GM19452 (cell line): ENCODE measurements around the gene SLC35B2.
A peak's percentile ranks its signal among the peaks of the same experiment; 100 is the strongest.
"Not testable (repeated sequence)": the region's sequence is repeated elsewhere in the genome, so short reads cannot be mapped to it uniquely, and the experiment has no call there.

ENCODE experiments used
- ATAC-seq: cut with Tn5 transposase; IDR thresholded peaks from one replicate; pipeline ENCODE4 v1.9.1; 2021; ENCODE audit not compliant: unreplicated experiment

SLC35B2 gene

GRCh38 chr6:44237021-44237812, 20.1 kb downstream of the SLC35B2 start:
- ATAC-seq, result peak; percentile 55

- ATAC-seq, result no peak
These were observed 21.3 kb downstream of the SLC35B2 start for GRCh38 chr6:44235891-44236516.

DNA sequence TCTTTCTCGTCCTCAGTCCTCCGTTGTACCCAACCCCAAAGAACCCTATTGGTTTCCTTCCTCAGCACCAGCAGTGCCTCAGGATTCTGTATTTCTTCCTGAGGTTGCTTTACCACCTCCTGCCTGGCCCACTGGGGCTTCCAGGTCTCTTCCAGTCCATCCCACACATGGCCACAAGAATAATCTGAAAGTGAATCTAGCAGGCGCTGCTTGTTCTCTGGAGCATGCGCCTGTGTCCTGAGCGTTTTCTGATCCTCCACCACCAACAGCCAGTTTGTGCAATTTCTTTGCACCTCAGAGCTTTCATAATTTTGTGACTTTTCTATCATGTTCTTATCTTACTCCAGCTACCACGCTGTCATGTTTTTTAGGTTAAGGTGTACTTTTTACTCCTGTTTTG, 22.1 kb downstream of the SLC35B2 start:
- no peak for ATAC-seq

- ATAC-seq, result no peak
These were observed 23.0 kb downstream of the SLC35B2 start for GRCh38 chr6:44234101-44235025.

DNA sequence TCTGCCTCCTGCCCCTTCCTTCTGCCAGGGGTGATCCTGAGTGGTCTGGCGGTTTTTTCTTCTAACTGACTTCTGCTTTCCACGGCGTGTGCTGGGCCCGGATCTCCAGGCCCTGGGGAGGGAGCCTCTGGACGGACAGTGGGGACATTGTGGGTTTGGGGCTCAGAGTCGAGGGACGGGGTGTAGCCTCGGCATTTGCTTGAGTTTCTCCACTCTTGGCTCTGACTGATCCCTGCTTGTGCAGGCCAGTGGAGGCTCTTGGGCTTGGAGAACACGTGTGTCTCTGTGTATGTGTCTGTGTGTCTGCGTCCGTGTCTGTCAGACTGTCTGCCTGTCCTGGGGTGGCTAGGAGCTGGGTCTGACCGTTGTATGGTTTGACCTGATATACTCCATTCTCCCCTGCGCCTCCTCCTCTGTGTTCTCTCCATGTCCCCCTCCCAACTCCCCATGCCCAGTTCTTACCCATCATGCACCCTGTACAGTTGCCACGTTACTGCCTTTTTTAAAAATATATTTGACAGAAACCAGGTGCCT, 23.7 kb downstream of the SLC35B2 start:
- no peak for ATAC-seq

DNA sequence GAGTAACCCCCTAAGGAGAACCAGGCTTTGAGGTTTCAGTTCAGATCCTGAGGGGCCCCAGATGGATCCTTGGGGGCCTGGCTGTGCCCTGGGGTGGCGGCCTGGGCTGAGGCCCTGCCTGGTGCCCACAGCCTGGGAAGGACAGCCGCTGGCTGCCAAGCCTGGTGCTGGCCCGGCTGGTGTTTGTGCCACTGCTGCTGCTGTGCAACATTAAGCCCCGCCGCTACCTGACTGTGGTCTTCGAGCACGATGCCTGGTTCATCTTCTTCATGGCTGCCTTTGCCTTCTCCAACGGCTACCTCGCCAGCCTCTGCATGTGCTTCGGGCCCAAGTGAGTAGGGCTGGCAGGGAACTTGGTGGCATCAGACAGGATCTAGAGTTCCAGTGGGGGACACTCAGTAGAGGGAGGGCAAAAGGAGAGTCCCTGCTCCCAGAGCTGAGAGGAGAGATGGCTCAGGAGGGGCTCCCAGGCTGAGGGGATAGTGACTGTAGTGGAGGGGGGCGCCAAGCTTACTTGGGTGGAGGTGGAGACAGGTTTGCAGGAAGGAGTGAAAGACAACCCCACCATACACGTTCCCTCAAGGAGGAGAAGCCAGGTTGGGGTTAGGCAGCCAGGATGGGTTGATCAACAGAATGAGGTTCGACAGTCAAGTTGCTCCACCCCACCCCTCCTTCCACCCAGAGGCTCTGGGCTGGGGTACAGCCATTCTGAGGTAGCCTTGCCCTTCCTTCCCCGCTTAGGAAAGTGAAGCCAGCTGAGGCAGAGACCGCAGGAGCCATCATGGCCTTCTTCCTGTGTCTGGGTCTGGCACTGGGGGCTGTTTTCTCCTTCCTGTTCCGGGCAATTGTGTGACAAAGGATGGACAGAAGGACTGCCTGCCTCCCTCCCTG, 24.4 kb downstream of the SLC35B2 start:
- no peak for ATAC-seq

DNA sequence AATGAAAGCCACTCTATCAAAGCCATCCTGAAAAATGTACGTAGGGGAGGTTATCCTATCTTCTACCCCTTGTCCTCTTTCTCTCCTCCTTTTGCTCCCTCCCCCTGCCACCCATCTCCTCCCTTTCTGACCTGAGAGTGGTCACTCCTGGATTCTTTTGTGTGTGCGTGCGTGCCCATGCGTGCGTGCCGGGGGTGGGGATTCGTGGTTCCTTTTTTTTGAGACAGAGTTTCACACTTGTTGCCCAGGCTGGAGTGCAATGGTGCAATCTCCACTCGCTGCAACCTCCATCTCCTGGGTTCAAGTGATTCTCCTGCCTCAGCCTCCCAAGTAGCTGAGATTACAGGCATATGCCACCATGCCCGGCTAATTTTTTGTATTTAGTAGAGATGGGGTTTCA, 25.9 kb downstream of the SLC35B2 start:
- not testable (repeated sequence) for ATAC-seq

- no peak for ATAC-seq
These were observed 27.2 kb downstream of the SLC35B2 start for GRCh38 chr6:44230034-44230675.

DNA sequence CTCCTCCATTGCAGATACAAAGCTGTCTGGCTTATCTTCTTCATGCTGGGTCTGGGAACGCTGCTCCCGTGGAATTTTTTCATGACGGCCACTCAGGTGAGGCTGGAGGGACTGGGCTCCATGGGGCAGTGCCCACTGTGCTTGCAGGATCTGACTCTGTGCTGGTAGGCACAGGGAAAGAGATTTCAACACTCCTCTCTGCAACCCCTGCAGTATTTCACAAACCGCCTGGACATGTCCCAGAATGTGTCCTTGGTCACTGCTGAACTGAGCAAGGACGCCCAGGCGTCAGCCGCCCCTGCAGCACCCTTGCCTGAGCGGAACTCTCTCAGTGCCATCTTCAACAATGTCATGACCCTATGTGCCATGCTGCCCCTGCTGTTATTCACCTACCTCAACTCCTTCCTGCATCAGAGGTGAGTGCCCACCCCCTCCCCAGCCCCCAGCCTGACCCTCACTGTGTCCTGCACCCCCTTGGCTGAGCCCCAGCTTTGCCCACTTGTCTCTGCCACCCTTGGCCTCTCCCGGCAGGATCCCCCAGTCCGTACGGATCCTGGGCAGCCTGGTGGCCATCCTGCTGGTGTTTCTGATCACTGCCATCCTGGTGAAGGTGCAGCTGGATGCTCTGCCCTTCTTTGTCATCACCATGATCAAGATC, 27.8 kb downstream of the SLC35B2 start:
- ATAC-seq, result no peak

GRCh38 chr6:44228836-44229235, 28.5 kb downstream of the SLC35B2 start:
- ATAC-seq, result no peak

- ATAC-seq, result no peak
These were observed 28.9 kb downstream of the SLC35B2 start for GRCh38 chr6:44228433-44228832.

DNA sequence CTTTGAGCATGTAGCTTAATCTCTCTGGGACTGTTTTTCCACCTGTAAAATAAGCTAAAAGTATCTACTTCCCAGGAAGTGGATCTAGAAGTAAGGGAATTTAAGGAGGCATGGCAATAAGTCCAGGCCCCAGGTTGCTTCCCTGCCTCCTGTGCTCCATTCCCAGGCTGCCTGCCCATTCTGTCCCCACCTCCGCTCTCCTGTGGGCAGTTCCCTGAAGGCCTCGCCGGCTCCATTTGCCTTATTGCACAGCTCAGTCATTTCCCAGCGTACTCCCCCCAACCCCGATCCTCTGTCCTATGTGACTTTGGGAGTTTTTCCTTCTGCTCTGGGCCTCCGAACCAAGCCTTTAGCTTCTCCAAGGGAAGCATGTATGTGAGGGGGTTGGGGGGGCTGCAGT, 29.3 kb downstream of the SLC35B2 start:
- ATAC-seq, result no peak

- no peak for ATAC-seq
These were observed 30.1 kb downstream of the SLC35B2 start for GRCh38 chr6:44227148-44227793.

DNA sequence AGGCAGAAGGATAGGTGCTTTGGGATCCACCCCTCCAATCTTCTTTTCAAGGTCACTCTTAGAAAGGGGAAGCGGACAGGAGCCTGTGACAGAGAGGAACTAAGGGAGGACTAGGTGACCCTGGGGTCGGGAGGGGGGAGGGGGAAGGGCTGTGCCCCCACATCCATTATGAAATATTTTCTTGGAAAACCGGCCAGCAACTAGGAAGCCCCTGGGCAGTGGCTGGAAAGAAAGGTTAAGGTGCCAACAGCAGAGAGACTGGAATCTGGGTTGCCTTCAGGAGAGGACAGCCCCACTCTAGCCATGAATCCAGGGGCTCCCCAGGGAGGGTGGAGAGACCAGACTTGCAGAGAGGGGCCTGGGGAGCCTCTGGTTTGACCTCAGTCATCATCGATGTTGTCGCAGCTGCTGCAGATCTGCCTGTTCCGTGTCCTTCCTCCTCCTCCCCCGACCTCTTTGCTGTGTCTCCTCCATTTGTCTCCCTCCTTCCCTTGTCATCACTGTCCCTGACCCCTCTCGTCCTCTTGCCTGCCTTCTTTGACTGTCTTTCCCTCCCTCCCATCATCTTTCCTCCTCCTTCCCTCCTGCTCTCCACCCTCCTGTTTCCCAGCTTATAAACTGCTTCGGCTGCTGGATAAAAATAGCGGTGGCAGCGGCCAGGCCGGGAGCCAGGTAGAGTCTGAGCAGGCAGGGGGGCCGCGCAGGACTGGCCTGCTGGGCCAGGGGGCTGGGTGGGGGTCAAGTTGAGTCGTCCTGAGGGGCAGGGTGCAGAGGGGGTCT, 30.8 kb downstream of the SLC35B2 start:
- no peak for ATAC-seq

DNA sequence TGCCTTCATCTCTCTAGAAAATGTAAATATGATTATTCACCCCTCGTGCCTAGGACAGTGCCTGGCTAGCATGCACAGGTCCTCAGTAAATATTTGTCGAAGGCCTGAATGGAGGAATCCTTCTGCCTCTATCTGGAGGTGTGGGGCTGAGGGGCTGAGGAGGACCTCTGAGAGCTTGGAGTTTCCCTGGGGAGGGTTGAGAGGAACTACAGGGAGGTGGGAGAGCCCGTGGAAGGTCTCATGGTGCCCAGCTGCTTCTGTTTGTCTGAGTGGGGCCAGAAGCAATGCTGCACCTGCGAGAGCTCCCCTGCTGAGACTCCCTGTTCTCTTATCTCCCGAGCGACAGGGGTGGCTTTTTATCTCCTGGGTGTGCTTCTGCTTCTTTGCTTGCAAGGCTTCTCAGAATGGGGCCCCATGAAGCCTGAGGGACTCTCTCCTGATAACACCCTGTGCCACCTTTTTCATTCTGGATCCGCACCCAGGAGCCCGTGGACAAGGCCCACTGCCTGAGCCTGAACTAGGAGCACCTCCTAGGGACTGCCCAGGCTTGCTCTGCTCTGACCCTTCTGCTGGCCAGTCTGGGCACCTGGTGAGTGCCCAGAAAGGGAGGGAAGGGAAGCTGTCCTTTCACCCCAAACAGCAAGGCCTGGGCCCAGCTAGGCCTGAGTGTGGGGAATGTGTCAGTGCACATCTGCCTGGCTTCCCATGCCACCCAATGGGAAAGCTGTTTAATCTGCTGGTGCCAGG, 31.6 kb downstream of the SLC35B2 start:
- ATAC-seq, result no peak

- no peak for ATAC-seq
These were observed 32.4 kb downstream of the SLC35B2 start for GRCh38 chr6:44224965-44225305.
